HG03060 (cell line): ENCODE measurements around the gene ARHGEF2.

ENCODE experiments used
- ATAC-seq: cut with Tn5 transposase; IDR thresholded peaks from one replicate; pipeline ENCODE4 v1.9.1; 2021; ENCODE audit warnings: low read depth, moderate number of reproducible peaks; ENCODE audit not compliant: unreplicated experiment

Gene ARHGEF2

GRCh38 chr1:155973723-155974122, 4.6 kb downstream of the ARHGEF2 start:
- ATAC-seq, result no peak

GRCh38 chr1:155971910-155972809, 6.2 kb downstream of the ARHGEF2 start:
- no peak for ATAC-seq

GRCh38 chr1:155970531-155971167, 7.7 kb downstream of the ARHGEF2 start:
- ATAC-seq, result no peak

- no peak for ATAC-seq
Measured at GRCh38 chr1:155969377-155969791, 9.0 kb downstream of the ARHGEF2 start.

GRCh38 chr1:155968670-155969069, 9.7 kb downstream of the ARHGEF2 start:
- no peak for ATAC-seq

- ATAC-seq, result no peak
Measured at GRCh38 chr1:155968051-155968400, 10.3 kb downstream of the ARHGEF2 start.

- ATAC-seq, result no peak
Measured at GRCh38 chr1:155967341-155968050, 10.9 kb downstream of the ARHGEF2 start.

GRCh38 chr1:155966750-155967149, 11.6 kb downstream of the ARHGEF2 start:
- ATAC-seq, result no peak

- ATAC-seq, result no peak
Measured at GRCh38 chr1:155966135-155966534, 12.2 kb downstream of the ARHGEF2 start.

- ATAC-seq, result no peak
Measured at GRCh38 chr1:155964193-155964592, 14.2 kb downstream of the ARHGEF2 start.

GRCh38 chr1:155962599-155963211, 15.6 kb downstream of the ARHGEF2 start:
- no peak for ATAC-seq

GRCh38 chr1:155961937-155962336, 16.4 kb downstream of the ARHGEF2 start:
- no peak for ATAC-seq

GRCh38 chr1:155960081-155960745, 18.1 kb downstream of the ARHGEF2 start:
- ATAC-seq, result no peak

- no peak for ATAC-seq
Measured at GRCh38 chr1:155957411-155957915, 20.9 kb downstream of the ARHGEF2 start.

- ATAC-seq, result no peak
Measured at GRCh38 chr1:155954645-155955044, 23.7 kb downstream of the ARHGEF2 start.

GRCh38 chr1:155952505-155952890, 25.8 kb downstream of the ARHGEF2 start:
- no peak for ATAC-seq

GRCh38 chr1:155951753-155952504, 26.4 kb downstream of the ARHGEF2 start:
- no peak for ATAC-seq

- ATAC-seq, result no peak
Measured at GRCh38 chr1:155950829-155951228, 27.5 kb downstream of the ARHGEF2 start.

GRCh38 chr1:155947741-155948140, 30.6 kb downstream of the ARHGEF2 start:
- ATAC-seq, result no peak
